ENCODE data around the gene PCDHGC3. TPM values are rescaled to one million over a fixed set of nuclear protein-coding genes. Genes with fewer than 3 reads are reported as not detected.

Gene PCDHGC3
- total and polyA plus RNA-seq, 9 donors, result 52.7 to 165 (median 128) TPM

DNA sequence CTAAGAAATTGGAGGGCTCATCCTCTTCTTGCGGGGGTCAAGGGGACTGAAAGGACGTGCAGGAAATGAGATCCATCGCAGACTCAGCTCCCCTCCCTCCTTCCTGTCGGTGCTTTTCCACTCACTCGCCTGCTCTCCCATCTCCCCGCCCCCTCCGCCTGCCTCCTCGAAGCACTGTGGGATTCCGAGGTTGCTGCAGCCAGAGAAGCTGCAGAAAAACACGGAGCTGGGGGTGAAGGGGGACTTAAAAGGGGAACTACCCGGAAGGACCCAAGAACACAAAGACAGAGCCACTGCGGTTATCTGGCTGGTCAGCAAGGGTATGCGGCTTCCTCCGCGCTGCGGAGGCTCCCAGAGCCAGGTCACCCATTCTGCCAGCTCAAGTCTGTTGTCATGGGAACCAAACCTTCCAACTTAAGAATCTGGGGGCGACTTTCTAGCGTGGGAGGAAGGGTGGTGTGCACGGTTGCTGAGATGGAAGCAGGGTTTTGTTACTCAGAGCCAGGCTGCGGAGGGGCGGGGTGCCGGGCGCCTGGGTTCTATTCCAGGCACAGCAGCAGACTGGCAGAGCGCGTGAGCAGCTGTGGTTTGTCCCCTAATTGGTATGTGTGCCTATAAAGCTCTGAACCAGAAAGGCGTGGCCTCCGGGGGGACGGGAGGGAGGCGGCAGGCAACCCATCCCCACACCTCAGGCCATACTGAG, 38.0 kb downstream of the PCDHGC3 start:
- 0% methylated on average over 6 of the region's 29 CpGs for WGBS (ENCODE audit: insufficient coverage)
- H3K4me1 ChIP-seq (ENCODE audit: control insufficient read depth, insufficient read depth, low read length), result peaks cover 83% of the 10 kb centered on the region
- peak overlapping the region; percentile 97 for H3K27ac ChIP-seq (ENCODE audit: low read length)
- H3K36me3 ChIP-seq (ENCODE audit: control insufficient read depth, insufficient read depth, low read length), result peaks cover 46% of the 10 kb centered on the region
- no peaks in the 10 kb centered on the region for H3K9me3 ChIP-seq (replicated peaks; ENCODE audit: control insufficient read depth, low read depth, low read length)
- no peaks in the 10 kb centered on the region for H3K27me3 ChIP-seq (ENCODE audit: control insufficient read depth, insufficient read depth, low read length)
- peak overlapping the region; percentile 60 for H3K4me3 ChIP-seq (ENCODE audit: low read length)
- peak; percentile 96 for DNase-seq

DNA sequence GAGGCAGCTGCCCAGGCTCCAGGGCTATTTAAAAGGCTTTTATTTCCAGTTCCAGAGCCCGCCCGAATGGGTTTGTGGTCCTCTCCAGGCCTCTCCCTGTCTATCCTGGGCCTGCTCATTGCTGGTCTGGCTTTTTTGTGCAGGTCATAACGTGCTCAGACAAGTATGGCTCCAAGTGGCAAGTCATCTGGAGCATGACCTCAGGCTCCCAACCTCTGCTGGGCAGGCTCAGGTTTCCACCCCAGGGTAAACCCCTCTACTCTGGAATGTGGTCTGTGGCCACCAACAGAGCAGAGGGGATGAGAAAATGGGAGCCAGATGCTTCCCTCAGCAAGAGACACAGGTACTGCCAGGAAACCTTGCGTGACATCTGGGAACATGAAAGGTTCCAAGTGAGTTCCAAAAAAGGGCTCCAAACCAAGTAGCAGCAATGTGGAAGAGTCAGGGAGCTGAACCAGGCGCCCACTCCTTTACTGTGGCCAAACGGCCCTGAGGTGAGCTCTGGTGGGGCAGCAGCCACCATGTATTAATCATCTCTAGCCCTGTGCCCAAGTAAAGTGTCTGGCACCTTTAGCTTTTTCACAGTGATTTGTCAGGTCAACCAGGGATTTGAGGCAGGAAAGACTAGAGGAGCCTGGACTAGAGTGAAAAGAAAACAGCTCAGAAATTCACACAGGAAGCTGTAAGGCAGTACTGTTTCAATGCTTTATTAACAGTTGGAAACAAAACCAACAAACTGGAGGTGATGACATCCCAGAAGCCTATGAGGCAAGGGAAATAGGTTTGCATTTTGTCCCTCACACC, 38.8 kb downstream of the PCDHGC3 start:
- H3K4me3 ChIP-seq (ENCODE audit: low read length), result peak overlapping the region; percentile 60
- peak; percentile 69 for DNase-seq
- H3K4me1 ChIP-seq (ENCODE audit: control insufficient read depth, insufficient read depth, low read length), result peaks cover 82% of the 10 kb centered on the region

DNA sequence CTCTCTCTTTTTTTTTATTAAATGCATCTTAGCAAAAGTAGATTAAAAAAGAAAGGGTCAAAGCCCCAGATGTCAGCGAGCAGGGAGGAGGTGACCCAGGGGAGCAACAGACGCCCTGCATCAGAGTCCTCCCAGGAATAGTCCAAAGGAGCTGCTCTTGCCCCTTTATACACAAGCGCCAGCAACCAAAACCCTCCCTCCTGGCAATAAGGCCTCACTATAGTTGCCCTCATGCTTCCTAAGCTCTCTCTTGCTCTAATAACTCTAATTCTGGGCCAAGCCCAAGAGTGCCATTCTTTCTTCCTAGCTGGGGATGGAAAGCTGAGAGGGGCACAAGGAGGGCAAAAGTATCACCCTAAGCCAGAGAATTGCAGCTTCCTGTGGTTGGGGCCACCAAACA, 39.4 kb downstream of the PCDHGC3 start:
- Histone ChIP-seq H3K4me3 (ENCODE audit: low read length) (no peak overlapping the region), H3K36me3 (ENCODE audit: control insufficient read depth, insufficient read depth, low read length) (peaks cover 41% of the 10 kb centered on the region), H3K27ac (ENCODE audit: low read length) (peak overlapping the region; percentile 97), H3K4me1 (ENCODE audit: control insufficient read depth, insufficient read depth, low read length) (peaks cover 80% of the 10 kb centered on the region), H3K27me3 (ENCODE audit: control insufficient read depth, insufficient read depth, low read length) (no peaks in the 10 kb centered on the region), H3K9me3 (replicated peaks; ENCODE audit: control insufficient read depth, low read depth, low read length) (no peaks in the 10 kb centered on the region)
- no peak for DNase-seq
- WGBS (ENCODE audit: insufficient coverage), result 42% methylated on average over 3 of the region's 3 CpGs

More for the DNA sequence above, 38.8 kb downstream of the PCDHGC3 start:
- Histone ChIP-seq H3K27ac (ENCODE audit: low read length) (peak overlapping the region; percentile 97), H3K9me3 (replicated peaks; ENCODE audit: control insufficient read depth, low read depth, low read length) (no peaks in the 10 kb centered on the region), H3K36me3 (ENCODE audit: control insufficient read depth, insufficient read depth, low read length) (peaks cover 48% of the 10 kb centered on the region), H3K27me3 (ENCODE audit: control insufficient read depth, insufficient read depth, low read length) (no peaks in the 10 kb centered on the region)
- WGBS (ENCODE audit: insufficient coverage), result 23% methylated on average over 6 of the region's 6 CpGs

DNA sequence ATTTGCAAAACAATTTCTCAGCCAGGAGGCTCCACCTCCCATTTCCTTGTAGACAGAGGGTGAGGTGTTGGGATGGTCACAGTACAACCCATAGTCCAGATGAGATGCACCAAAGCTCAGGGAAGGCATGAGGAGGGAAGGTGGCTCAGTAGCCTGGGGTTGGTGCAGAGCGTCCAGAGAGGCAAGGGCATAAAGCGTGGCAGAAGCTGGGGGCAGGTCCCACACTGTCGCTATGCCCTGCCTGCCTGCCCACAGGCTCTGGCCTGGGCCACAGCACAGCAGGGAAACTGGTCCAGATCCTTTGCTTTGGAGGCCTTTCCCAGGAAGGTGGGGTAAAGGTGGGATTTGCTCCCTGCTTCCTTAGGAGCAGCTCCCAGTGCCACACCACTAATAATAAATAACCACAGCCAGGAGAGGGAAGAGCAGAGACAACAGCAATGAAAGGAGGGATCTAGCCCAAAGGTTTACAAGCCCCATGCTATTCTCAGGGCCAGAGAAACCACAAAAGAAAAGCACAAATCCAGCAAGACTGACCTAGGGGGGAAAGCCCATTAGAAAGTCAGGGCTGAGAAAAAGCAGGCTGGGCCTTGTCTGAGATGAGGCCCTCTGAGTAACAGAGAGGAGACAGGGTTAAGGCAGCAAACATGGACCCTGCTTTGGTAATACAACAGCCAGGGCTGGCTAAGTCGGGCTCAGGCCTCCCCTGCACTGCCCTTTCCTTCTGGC, 40.3 kb downstream of the PCDHGC3 start:
- peak overlapping the region; percentile 97 for H3K27ac ChIP-seq (ENCODE audit: low read length)
- H3K4me3 ChIP-seq (ENCODE audit: low read length), result no peak overlapping the region
- no peaks in the 10 kb centered on the region for H3K9me3 ChIP-seq (replicated peaks; ENCODE audit: control insufficient read depth, low read depth, low read length)
- 83% methylated on average over 3 of the region's 4 CpGs for WGBS (ENCODE audit: insufficient coverage)
- no peak for DNase-seq
- peaks cover 87% of the 10 kb centered on the region for H3K4me1 ChIP-seq (ENCODE audit: control insufficient read depth, insufficient read depth, low read length)
- H3K36me3 ChIP-seq (ENCODE audit: control insufficient read depth, insufficient read depth, low read length), result peaks cover 34% of the 10 kb centered on the region
- H3K27me3 ChIP-seq (ENCODE audit: control insufficient read depth, insufficient read depth, low read length), result no peaks in the 10 kb centered on the region

DNA sequence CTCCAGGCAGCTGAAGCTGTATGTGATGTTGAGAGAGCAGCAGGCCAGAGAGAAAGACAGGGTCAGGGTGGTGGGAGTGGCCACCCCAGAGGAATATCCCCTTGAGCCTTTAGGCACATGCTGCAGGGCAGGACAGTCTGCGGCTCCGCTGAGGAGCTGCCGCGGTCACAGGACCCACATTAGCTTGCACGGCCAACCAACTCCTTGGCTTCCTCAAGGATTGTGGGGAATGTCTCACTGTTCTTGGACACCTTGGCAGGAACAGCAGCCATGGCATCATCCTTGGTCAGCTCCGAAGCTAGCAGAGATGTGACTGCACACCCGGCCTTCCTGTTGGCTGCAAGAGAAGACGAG, 40.9 kb downstream of the PCDHGC3 start:
- Histone ChIP-seq H3K27me3 (ENCODE audit: control insufficient read depth, insufficient read depth, low read length) (no peaks in the 10 kb centered on the region), H3K4me1 (ENCODE audit: control insufficient read depth, insufficient read depth, low read length) (peaks cover 91% of the 10 kb centered on the region), H3K9me3 (replicated peaks; ENCODE audit: control insufficient read depth, low read depth, low read length) (no peaks in the 10 kb centered on the region), H3K27ac (ENCODE audit: low read length) (peak overlapping the region; percentile 97), H3K36me3 (ENCODE audit: control insufficient read depth, insufficient read depth, low read length) (peaks cover 29% of the 10 kb centered on the region), H3K4me3 (ENCODE audit: low read length) (no peak overlapping the region)
- DNase-seq, result peak; percentile 32
- WGBS (ENCODE audit: insufficient coverage), result 82% methylated on average over 6 of the region's 8 CpGs

DNA sequence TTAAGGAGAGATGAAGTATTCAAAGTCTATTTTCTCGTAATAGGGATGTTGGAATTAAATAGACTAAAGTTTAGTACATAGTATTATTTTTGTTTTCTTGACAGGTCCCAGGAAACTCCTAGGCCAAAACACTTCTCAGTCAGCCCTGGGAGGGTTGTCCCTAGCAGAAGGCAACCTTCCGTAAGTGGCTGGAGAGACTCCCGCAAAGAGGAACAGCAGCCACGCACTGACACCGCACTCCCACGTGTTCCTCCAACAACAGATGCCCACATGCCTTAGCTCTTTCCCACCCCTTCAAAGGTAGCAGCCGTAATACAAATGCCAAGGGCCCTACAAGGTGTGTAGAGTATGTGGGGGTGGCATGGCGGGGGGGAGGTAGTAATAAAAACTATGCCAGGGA, 41.5 kb downstream of the PCDHGC3 start:
- Histone ChIP-seq H3K4me1 (ENCODE audit: control insufficient read depth, insufficient read depth, low read length) (peaks cover 93% of the 10 kb centered on the region), H3K36me3 (ENCODE audit: control insufficient read depth, insufficient read depth, low read length) (peaks cover 24% of the 10 kb centered on the region), H3K9me3 (replicated peaks; ENCODE audit: control insufficient read depth, low read depth, low read length) (no peaks in the 10 kb centered on the region), H3K4me3 (ENCODE audit: low read length) (no peak overlapping the region), H3K27ac (ENCODE audit: low read length) (peak overlapping the region; percentile 97), H3K27me3 (ENCODE audit: control insufficient read depth, insufficient read depth, low read length) (no peaks in the 10 kb centered on the region)
- WGBS (ENCODE audit: insufficient coverage), result 100% methylated on average over 1 of the region's 8 CpGs
- DNase-seq, result peak; percentile 8

DNA sequence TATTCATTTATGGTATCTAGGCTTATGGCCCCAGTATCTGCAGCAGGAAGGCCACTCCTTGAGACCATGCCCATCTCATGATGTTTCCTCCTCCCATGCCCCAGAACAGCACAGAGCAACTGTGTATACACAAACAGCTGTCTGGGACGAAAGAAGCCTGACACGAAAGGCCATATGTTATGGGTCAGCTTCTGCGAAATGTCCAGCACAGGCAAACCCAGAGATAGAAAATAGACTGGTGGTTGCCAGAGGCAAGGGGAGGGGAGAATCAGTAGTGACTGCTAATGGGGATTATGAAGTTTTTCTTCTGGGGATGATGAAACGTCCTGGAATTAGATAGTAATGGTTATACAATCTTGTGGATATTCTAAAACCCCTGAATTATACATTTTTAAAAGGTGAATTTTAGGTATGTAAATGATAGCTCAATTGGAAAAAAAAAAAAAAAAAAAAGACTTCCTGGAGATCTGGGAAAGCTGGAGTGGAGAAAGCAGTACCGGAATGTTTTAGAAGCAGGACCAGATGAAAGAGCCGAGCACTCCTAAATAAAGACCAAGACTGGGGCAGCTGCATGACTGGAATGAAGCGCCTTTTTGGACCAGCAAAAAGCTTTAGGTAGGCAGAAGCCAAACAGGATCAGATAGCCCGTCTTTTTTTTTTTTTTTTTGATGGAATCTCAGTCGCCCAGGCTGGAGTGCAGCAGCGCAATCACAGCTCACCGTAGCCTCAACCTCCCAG, 42.3 kb downstream of the PCDHGC3 start:
- peaks cover 25% of the 10 kb centered on the region for H3K36me3 ChIP-seq (ENCODE audit: control insufficient read depth, insufficient read depth, low read length)
- H3K4me1 ChIP-seq (ENCODE audit: control insufficient read depth, insufficient read depth, low read length), result peaks cover 92% of the 10 kb centered on the region
- H3K27me3 ChIP-seq (ENCODE audit: control insufficient read depth, insufficient read depth, low read length), result no peaks in the 10 kb centered on the region
- DNase-seq, result peak; percentile 82
- H3K4me3 ChIP-seq (ENCODE audit: low read length), result no peak overlapping the region
- 49% methylated on average over 5 of the region's 11 CpGs for WGBS (ENCODE audit: insufficient coverage)
- peak overlapping the region; percentile 97 for H3K27ac ChIP-seq (ENCODE audit: low read length)
- H3K9me3 ChIP-seq (replicated peaks; ENCODE audit: control insufficient read depth, low read depth, low read length), result no peaks in the 10 kb centered on the region

DNA sequence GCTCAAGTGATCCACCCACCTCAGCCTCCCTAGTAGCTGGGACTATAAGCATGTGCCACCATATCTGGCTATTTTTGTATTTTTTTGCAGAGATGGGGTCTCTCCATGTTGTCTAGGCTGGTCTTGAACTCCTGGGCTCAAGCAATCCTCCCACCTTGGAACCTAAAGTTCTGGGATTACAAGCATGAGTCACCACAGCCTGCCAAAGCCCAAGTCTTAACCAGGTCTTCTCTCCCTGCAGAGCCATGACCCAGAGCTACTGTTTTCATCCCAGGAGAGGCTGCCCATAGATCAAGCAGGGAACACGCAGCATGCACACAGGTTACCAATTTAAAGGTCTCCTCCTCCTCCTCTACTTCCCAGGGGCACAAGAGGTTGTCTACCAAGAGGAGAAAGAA, 42.9 kb downstream of the PCDHGC3 start:
- H3K36me3 ChIP-seq (ENCODE audit: control insufficient read depth, insufficient read depth, low read length), result peaks cover 25% of the 10 kb centered on the region
- H3K27ac ChIP-seq (ENCODE audit: low read length), result peak overlapping the region; percentile 97
- no peak for DNase-seq
- H3K27me3 ChIP-seq (ENCODE audit: control insufficient read depth, insufficient read depth, low read length), result no peaks in the 10 kb centered on the region
- no peaks in the 10 kb centered on the region for H3K9me3 ChIP-seq (replicated peaks; ENCODE audit: control insufficient read depth, low read depth, low read length)
- no peak overlapping the region for H3K4me3 ChIP-seq (ENCODE audit: low read length)
- H3K4me1 ChIP-seq (ENCODE audit: control insufficient read depth, insufficient read depth, low read length), result peaks cover 90% of the 10 kb centered on the region
- no CpG with 5 or more reads among the region's 1 CpG for WGBS (ENCODE audit: insufficient coverage)

DNA sequence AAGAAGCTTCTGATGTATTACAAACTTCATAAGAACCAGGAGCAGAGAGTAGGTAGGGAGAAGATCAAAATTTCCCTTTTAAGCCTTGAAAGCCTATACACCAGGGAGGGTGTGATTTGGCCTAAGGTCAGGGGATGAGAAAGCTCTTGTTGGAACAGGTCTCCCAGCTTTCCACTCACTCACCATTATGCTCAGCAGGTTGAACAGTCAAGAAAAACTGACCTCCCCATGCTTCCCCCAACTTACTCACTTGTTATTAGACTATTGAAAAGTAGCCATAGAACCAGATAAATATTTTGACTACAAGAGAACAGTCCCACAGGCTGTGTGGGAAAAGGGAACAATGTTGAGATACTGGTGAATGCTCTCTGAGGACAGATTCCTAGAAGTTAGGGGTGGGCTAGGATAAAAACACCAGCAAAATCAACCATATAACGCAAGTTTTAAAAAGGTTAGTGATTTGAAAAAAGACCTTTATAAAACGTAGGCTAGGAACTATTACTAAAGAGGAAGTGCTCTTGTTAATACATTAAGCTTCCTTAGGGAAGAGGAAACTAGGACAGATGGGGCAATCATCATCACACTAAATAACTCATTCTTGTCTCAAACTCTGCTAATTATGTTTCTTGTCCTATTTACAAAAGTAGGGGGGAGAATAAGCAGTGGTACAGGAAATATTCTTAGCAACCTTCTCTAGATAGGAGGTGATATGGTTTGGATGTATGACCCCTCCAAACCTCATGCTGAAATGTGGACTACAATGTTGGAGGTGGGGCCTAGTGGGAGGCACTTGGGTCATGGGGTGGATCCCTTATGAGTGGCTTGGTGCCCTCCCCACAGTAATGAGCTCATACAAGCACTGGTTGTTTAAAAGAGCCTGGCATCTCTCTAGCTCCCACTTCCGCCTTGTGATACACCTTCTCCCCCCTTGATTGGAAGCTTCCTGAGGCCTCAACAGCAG, 44.1 kb downstream of the PCDHGC3 start:
- Histone ChIP-seq H3K4me1 (ENCODE audit: control insufficient read depth, insufficient read depth, low read length) (peaks cover 90% of the 10 kb centered on the region), H3K36me3 (ENCODE audit: control insufficient read depth, insufficient read depth, low read length) (peaks cover 25% of the 10 kb centered on the region), H3K9me3 (replicated peaks; ENCODE audit: control insufficient read depth, low read depth, low read length) (no peaks in the 10 kb centered on the region), H3K27me3 (ENCODE audit: control insufficient read depth, insufficient read depth, low read length) (no peaks in the 10 kb centered on the region), H3K4me3 (ENCODE audit: low read length) (no peak overlapping the region), H3K27ac (ENCODE audit: low read length) (peak overlapping the region; percentile 97)
- DNase-seq, result no peak
- WGBS (ENCODE audit: insufficient coverage), result 89% methylated on average over 1 of the region's 3 CpGs
